Lung microvascular endothelial cell (primary cell): ENCODE data around the gene ATP2A1. TPM values are rescaled to one million over a fixed set of nuclear protein-coding genes. Genes with fewer than 3 reads are reported as not detected.
"Not testable (repeated sequence)": the region's sequence is repeated elsewhere in the genome, so short reads cannot be mapped to it uniquely, and the experiment has no call there.

ENCODE experiments used
- DNase-seq, 2 donors: peaks; one replicate each; pipeline versions ENCODE4 v3.0.0 to v3.0.0-alpha.2; 2010; ENCODE audit warnings: low read depth in 2 of 2
- total RNA-seq: library from RNA; depleted of rRNA; stranded (reverse); fragments of >200 nt; gene quantifications from 2 replicates; pipeline ENCODE4 v1.2.1, GENCODE V29; 2014

ATP2A1 gene
- total RNA-seq, 1 donor from 2014 or later: under 0.01 TPM

GRCh38 chr16:28905800-28906372 is 27.6 kb downstream of the ATP2A1 start:
- no peak for DNase-seq

- no peak for DNase-seq
Observed at GRCh38 chr16:28910086-28911031, 32.1 kb downstream of the ATP2A1 start.

DNA sequence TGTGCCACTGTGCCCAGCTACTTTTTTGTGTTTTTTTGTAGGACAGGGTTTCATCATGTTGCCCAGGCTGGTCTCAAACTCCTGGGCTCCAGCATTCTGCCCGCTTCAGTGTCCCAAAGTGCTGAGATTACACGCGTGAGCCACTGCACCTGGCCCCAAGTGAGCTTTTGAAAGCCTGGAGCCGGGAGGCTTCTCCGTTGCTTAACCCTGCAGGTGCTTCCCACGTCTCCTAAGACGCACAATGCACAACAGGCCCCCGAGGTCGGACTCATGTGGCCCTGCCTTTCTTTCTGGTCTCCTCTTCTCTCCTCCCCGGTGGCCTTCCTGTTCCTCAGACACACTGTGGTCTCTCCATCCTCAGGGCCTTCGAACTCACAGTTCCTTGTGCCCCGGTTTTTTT is 34.3 kb downstream of the ATP2A1 start:
- no peak for DNase-seq

GRCh38 chr16:28913946-28914724 is 35.8 kb downstream of the ATP2A1 start:
- DNase-seq: no peak

DNA sequence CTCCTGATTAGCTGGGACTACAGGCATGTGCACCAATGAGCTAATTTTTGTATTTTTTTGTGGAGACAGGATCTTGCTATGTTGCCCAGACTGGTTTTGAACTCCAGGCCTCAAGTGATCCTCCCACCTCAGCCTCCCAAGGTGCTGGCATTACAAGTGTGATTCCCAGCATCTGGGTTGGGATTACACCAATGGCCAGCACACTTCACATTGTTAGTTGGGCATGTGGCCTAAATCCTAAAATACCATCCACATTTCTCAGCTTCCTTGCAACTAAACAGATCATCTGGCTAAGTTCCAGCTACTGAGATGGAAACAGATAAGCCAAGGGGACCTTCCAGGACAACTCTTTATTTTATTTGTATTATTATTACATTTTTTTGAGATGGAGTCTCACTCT is 36.9 kb downstream of the ATP2A1 start:
- peak; percentile 59 to 84 for DNase-seq

DNA sequence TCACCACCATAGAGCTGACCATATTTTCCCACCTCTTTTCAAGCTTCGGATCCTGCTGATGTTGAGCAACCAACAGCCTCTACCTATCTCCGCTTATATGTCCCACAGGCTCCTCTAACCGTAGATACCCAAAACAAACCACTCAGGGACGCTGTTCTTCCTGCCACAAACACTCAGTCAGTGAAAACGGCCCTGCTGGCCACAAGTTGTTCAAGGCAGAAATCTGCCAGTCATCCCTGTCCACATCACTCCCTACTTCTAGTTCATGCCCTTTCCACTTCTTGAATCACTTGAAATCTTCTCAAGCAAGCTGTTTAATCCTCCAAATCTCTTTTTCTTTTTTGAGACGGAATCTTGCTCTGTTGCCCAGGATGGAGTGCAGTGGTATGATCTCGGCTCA is 38.8 kb downstream of the ATP2A1 start:
- no peak for DNase-seq

DNA sequence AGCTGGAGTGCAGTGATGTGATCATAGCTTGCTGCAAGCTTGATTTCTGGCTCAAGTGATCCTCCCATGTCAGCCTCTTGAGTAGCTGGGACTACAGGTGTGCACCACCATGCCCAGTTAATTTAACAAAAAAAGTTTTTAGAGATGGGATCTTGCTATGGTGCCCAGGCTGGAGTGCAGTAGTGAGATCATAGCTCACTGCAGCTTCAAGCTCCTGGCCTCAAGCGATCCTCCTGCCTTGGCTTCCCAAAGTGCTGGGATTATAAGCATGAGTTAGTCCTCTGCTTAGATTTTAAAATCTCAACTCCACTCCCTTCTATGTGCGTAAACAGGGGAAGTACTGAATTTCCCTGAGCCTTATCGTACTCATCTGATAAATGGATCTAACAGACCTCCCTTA is 40.4 kb downstream of the ATP2A1 start:
- DNase-seq: no peak

GRCh38 chr16:28923231-28923587 is 44.9 kb downstream of the ATP2A1 start:
- no peak for DNase-seq

GRCh38 chr16:28923652-28924398 is 45.5 kb downstream of the ATP2A1 start:
- DNase-seq: no peak

- DNase-seq: no peak
Observed at GRCh38 chr16:28924399-28924761, 46.1 kb downstream of the ATP2A1 start.

DNA sequence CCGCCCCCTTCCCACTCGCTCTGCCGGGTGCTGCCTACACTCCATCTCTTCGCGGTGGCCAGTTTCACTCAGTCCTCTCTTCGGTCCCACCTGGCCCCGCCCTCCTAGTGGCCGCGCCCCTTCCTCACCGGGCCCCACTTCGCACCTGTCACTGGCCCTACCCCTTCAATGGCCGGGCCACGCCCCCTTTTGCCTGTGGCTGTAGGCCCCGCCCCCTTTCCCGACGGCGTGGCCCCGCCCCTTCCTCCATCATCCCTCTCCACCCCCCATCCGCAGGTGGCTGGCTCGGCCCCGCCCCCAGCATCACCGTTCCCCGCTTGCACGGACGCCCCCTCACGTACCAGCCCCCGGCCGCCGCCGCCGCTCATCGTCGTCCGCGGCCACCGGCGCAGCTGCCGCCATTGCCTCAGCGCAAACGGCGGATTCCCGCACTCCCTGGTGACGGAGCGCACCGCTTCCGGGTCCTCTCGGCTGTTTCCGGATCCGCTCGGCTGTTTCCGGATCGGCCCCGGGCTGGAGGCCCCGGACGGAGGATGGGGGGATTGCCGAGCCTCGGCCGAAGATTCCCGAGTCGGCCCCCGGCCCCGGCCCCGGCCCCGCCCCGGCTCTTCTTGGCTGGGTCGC is 46.6 kb downstream of the ATP2A1 start, which contains the start of gene RABEP2:
RABEP2 (minus strand) TSS at position 477 of the 624 bp plus-strand sequence; CDS start at position 402, 75 bp downstream.
- peak; percentile 88 to 90 for DNase-seq

GRCh38 chr16:28925386-28926228 is 47.3 kb downstream of the ATP2A1 start:
- DNase-seq: peak; percentile 59 to 80

GRCh38 chr16:28926284-28926683 is 48.0 kb downstream of the ATP2A1 start:
- not testable (repeated sequence) for DNase-seq

DNA sequence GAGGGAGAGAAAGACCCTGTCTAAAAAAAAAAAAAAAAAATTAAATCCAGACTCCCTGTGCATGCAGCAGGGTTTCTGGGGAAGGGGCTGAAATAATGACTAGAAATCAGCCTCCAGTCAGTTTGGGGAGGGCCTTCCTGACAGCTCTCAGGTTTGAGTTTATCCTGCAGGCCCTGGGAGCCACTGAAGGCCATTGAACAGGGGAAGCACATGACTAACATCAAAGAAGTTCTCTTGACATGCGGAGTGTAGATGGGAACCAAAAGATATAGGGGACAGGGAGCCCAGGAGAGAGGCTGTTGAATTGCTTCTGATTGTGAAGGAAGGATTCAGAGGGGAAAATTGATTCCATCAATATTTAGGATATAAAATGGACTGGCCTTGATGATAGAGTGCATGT is 49.5 kb downstream of the ATP2A1 start:
- no peak for DNase-seq

DNA sequence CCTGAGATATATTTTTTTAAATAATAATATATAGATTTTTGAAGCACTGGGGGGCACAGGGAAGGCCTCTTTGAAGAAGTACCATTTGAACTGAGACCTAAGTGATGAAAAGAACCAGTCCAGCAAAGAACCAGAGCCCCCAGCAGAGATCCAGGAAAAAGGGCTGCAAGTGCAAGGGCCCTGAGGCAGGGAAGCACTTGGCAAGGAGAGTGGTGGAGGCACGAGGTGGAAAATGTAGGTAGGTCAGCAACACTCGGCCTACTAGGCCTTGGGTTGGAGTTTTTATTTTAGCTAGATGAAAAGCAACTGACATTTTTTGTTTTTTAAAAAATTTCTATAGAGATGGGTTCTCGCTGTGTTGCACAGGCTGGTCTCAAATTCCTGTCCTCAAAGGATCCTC is 51.9 kb downstream of the ATP2A1 start:
- DNase-seq: no peak

- DNase-seq: no peak
Observed at GRCh38 chr16:28930652-28931051, 52.4 kb downstream of the ATP2A1 start.

DNA sequence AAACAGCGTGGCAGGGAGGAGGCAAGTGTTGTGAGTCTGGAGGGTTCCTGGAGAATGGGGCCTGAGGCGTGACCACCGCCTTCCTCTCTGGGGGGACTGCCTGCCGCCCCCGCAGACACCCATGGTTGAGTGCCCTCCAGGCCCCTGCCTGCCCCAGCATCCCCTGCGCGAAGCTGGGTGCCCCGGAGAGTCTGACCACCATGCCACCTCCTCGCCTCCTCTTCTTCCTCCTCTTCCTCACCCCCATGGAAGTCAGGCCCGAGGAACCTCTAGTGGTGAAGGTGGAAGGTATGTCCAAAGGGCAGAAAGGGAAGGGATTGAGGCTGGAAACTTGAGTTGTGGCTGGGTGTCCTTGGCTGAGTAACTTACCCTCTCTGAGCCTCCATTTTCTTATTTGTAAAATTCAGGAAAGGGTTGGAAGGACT is 53.5 kb downstream of the ATP2A1 start, which contains the start of gene CD19:
CD19 (plus strand) TSS at position 171 of the 425 bp plus-strand sequence; CDS start at position 201, 30 bp downstream.
- DNase-seq: no peak

DNA sequence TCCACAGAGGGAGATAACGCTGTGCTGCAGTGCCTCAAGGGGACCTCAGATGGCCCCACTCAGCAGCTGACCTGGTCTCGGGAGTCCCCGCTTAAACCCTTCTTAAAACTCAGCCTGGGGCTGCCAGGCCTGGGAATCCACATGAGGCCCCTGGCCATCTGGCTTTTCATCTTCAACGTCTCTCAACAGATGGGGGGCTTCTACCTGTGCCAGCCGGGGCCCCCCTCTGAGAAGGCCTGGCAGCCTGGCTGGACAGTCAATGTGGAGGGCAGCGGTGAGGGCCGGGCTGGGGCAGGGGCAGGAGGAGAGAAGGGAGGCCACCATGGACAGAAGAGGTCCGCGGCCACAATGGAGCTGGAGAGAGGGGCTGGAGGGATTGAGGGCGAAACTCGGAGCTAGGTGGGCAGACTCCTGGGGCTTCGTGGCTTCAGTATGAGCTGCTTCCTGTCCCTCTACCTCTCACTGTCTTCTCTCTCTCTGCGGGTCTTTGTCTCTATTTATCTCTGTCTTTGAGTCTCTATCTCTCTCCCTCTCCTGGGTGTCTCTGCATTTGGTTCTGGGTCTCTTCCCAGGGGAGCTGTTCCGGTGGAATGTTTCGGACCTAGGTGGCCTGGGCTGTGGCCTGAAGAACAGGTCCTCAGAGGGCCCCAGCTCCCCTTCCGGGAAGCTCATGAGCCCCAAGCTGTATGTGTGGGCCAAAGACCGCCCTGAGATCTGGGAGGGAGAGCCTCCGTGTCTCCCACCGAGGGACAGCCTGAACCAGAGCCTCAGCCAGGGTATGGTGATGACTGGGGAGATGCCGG is 54.3 kb downstream of the ATP2A1 start:
- no peak for DNase-seq

- DNase-seq: no peak
Observed at GRCh38 chr16:28933171-28933570, 54.9 kb downstream of the ATP2A1 start.
